HEK293 (cell line): Measurements from ENCODE around the gene EMC9.

Source experiments
- ZBTB1 ChIP-seq: fragments of 450-650 bp; formaldehyde crosslinking; IDR thresholded peaks from 2 replicates; pipeline ENCODE4 v1.5.1; 2016; ENCODE audit warnings: missing biosample characterization, missing genetic modification characterization
- ZNF112 ChIP-seq: fragments of 450-650 bp; formaldehyde crosslinking; IDR thresholded peaks from 2 replicates; pipeline ENCODE4 v1.5.0; 2017; ENCODE audit warnings: missing biosample characterization, missing genetic modification characterization

GRCh38 chr14:24190416-24190815 is 49.0 kb upstream of the EMC9 start:
- TF ChIP-seq ZBTB1 (tag by site-specific recombination) (no peak), ZNF112 (no peak)
